ENCODE measurements around the gene HOOK1. TPM values are rescaled to one million over a fixed set of nuclear protein-coding genes. Genes with fewer than 3 reads are reported as not detected.

The HOOK1 gene
- total RNA-seq, 4 donors from 2014 or later: 7.8 to 42.9 (median 26.6) TPM

Other genes starting within 250 kb of the HOOK1 start
- gene CYP2J2, start 111.8 kb downstream of the HOOK1 start, total RNA-seq: 10 to 100 TPM; 21.7 to 61.9 (median 42.5) TPM

Data from transverse colon (tissue), 4 donors.